GM10248 (cell line): ENCODE measurements around the gene PAX8.

Experiments used
- CTCF ChIA-PET: fragments of 300-600 bp; sonication (Branson Sonifier 250); formaldehyde crosslinking; extraction: SDS; loops from one replicate; lab custom pipeline; 2021; ENCODE audit warnings: antibody characterized with exemption; lab: Yijun Ruan, JAX
- POLR2A ChIA-PET: fragments of 350-650 bp; sonication (Branson Sonifier 250); formaldehyde crosslinking; extraction: SDS; loops from one replicate; lab custom pipeline; 2020; ENCODE audit warnings: antibody characterized with exemption; lab: Yijun Ruan, JAX
- DNase-seq: peaks from one replicate; pipeline ENCODE4 v3.0.0; 2012; ENCODE audit errors: extremely low spot score
- CTCF ChIP-seq: IDR thresholded peaks from 2 replicates; pipeline ENCODE4 v1.5.1; 2012; ENCODE audit warnings: mild to moderate bottlenecking, low read depth; ENCODE audit errors: extremely low read depth, missing control alignments, control extremely low read depth

PAX8 gene

GRCh38 chr2:113216891-113217454 lies 61.7 kb downstream of the PAX8 start:
- DNase-seq: no peak
- ChIA-PET POLR2A (no interaction called here), CTCF (interaction anchor here (0.6 to 3.4 kb wide), 10 partner anchors 13 to 174 kb away, joined by 3 to 27 read pairs (median 4); no protein-coding TSS in a partner anchor)
- TF ChIP-seq CTCF: no peak

- no peak for TF ChIP-seq CTCF
- POLR2A ChIA-PET: no interaction called here
- CTCF ChIA-PET: interaction anchor here (0.9 to 3.4 kb wide), 9 partner anchors 12 to 175 kb away, joined by 3 to 27 read pairs (median 3); no protein-coding TSS in a partner anchor
- DNase-seq: no peak
These were observed 62.4 kb downstream of the PAX8 start for GRCh38 chr2:113216321-113216720.

- TF ChIP-seq CTCF: no peak
- no peak for DNase-seq
- ChIA-PET CTCF (interaction anchor here (1.3 to 3.4 kb wide), 2 partner anchors 11 to 16 kb away, joined by 3 to 27 read pairs; no protein-coding TSS in a partner anchor), POLR2A (no interaction called here)
These were observed 63.7 kb downstream of the PAX8 start for GRCh38 chr2:113215056-113215455.

- POLR2A ChIA-PET: no interaction called here
- no peak for TF ChIP-seq CTCF
- CTCF ChIA-PET: interaction anchor here (1.1 to 3.3 kb wide), 4 partner anchors 11 to 76 kb away, joined by 3 to 20 read pairs (median 4); no protein-coding TSS in a partner anchor
- no peak for DNase-seq
These were observed 64.6 kb downstream of the PAX8 start for GRCh38 chr2:113214141-113214540.

GRCh38 chr2:113213061-113213930 lies 65.4 kb downstream of the PAX8 start:
- POLR2A ChIA-PET: no interaction called here
- no peak for TF ChIP-seq CTCF
- no peak for DNase-seq
- CTCF ChIA-PET: interaction anchor here (1.1 to 3.3 kb wide), 5 partner anchors 10 to 177 kb away, joined by 3 to 20 read pairs (median 4); no protein-coding TSS in a partner anchor

- no peak for TF ChIP-seq CTCF
- CTCF ChIA-PET: interaction anchor here (0.6 to 3.3 kb wide), 8 partner anchors 8 to 1139 kb away, joined by 3 to 20 read pairs (median 4); no protein-coding TSS in a partner anchor
These were observed 66.3 kb downstream of the PAX8 start for GRCh38 chr2:113212245-113213060.

More at GRCh38 chr2:113212245-113213060, 66.3 kb downstream of the PAX8 start:
- DNase-seq: no peak
- POLR2A ChIA-PET: no interaction called here
